Measurements from ENCODE around the gene DRICH1. TPM values are rescaled to one million over a fixed set of nuclear protein-coding genes. Genes with fewer than 3 reads are reported as not detected.

The DRICH1 gene
- total and polyA plus RNA-seq, 4 donors = 0.08 to 0.33 TPM; not detected in 2

- no peak for TF ChIP-seq RXRA (IDR thresholded peaks at IDR 0.05)
- no peak for TF ChIP-seq YY1 (IDR thresholded peaks at IDR 0.05)
- TF ChIP-seq ATF3 (IDR thresholded peaks at IDR 0.05) = no peak
- no peak for TF ChIP-seq SP1 (IDR thresholded peaks at IDR 0.05)
- no peak for TF ChIP-seq JUND (IDR thresholded peaks at IDR 0.05)
- TF ChIP-seq FOXA1 (IDR thresholded peaks at IDR 0.05) = no peak
- no peak for TF ChIP-seq ZBTB33 (IDR thresholded peaks at IDR 0.05)
- no peak for TF ChIP-seq REST (IDR thresholded peaks at IDR 0.05)
- TF ChIP-seq GABPA (IDR thresholded peaks at IDR 0.05 in 1 of 2, conservative IDR thresholded peaks at IDR 0.05 in 1 of 2) = no peak
- no peak for TF ChIP-seq MAX (IDR thresholded peaks at IDR 0.05)
- no peak for TF ChIP-seq TAF1 (conservative IDR thresholded peaks at IDR 0.05)
- no peak for TF ChIP-seq HNF4A (conservative IDR thresholded peaks at IDR 0.05)
- no peak for TF ChIP-seq EGR1 (IDR thresholded peaks at IDR 0.05; ENCODE audit: low read depth in 2 of 2)
- 87% methylated on average over 5 of the region's 5 CpGs for WGBS
- Histone ChIP-seq H3K4me3 (ENCODE audit: low read depth in 1 of 3, low read length in 3 of 3) (no peak overlapping the region), H3K36me3 (ENCODE audit: control insufficient read depth in 4 of 4, insufficient read depth in 3 of 4, low read depth in 1 of 4, low read length in 3 of 4) (no peaks in the 10 kb centered on the region), H3K9me3 (ENCODE audit: control insufficient read depth in 4 of 4, low read length in 3 of 4) (no peaks in the 10 kb centered on the region), H3K4me1 (ENCODE audit: control insufficient read depth in 4 of 4, insufficient read depth in 4 of 4, low read length in 3 of 4) (no peaks in the 10 kb centered on the region), H3K27ac (ENCODE audit: low read depth in 1 of 2, low read length in 2 of 2) (no peak overlapping the region), H3K27me3 (ENCODE audit: control insufficient read depth in 4 of 4, insufficient read depth in 4 of 4, low read length in 3 of 4) (no peaks in the 10 kb centered on the region), H3K9ac (ENCODE audit: low read depth in 1 of 2, low read length in 2 of 2) (no peak overlapping the region)
- DNase-seq (ENCODE audit: low spot score) = no peak
Measured at GRCh38 chr22:23579280-23579679, 52.8 kb downstream of the DRICH1 start.

- Histone ChIP-seq H3K9me3 (ENCODE audit: control insufficient read depth in 4 of 4, low read length in 3 of 4) (no peaks in the 10 kb centered on the region), H3K27me3 (ENCODE audit: control insufficient read depth in 4 of 4, insufficient read depth in 4 of 4, low read length in 3 of 4) (no peaks in the 10 kb centered on the region), H3K4me3 (ENCODE audit: low read depth in 1 of 3, low read length in 3 of 3) (no peak overlapping the region), H3K36me3 (ENCODE audit: control insufficient read depth in 4 of 4, insufficient read depth in 3 of 4, low read depth in 1 of 4, low read length in 3 of 4) (no peaks in the 10 kb centered on the region), H3K9ac (ENCODE audit: low read depth in 1 of 2, low read length in 2 of 2) (no peak overlapping the region), H3K27ac (ENCODE audit: low read depth in 1 of 2, low read length in 2 of 2) (no peak overlapping the region), H3K4me1 (ENCODE audit: control insufficient read depth in 4 of 4, insufficient read depth in 4 of 4, low read length in 3 of 4) (no peaks in the 10 kb centered on the region)
- WGBS = 75% methylated on average over 11 of the region's 11 CpGs
- no peak for DNase-seq (ENCODE audit: low spot score)
- TF ChIP-seq EGR1 (IDR thresholded peaks at IDR 0.05; ENCODE audit: low read depth in 2 of 2) (no peak), ZBTB33 (IDR thresholded peaks at IDR 0.05) (no peak), RXRA (IDR thresholded peaks at IDR 0.05) (no peak), TAF1 (conservative IDR thresholded peaks at IDR 0.05) (no peak), FOXA2 (IDR thresholded peaks at IDR 0.05) (no peak), GABPA (IDR thresholded peaks at IDR 0.05 in 1 of 2, conservative IDR thresholded peaks at IDR 0.05 in 1 of 2) (no peak), MAX (IDR thresholded peaks at IDR 0.05) (no peak), HNF4A (conservative IDR thresholded peaks at IDR 0.05) (no peak), JUND (IDR thresholded peaks at IDR 0.05) (no peak), YY1 (IDR thresholded peaks at IDR 0.05) (no peak), HNF4G (IDR thresholded peaks at IDR 0.05) (no peak), SP1 (IDR thresholded peaks at IDR 0.05) (no peak), NR2F2 (IDR thresholded peaks at IDR 0.05) (no peak), REST (IDR thresholded peaks at IDR 0.05) (no peak), FOXA1 (IDR thresholded peaks at IDR 0.05) (no peak), CTCF (IDR thresholded peaks at IDR 0.05; ENCODE audit: low read depth, low read length, missing input control) (no peak)
Measured at GRCh38 chr22:23578306-23578705, 53.8 kb downstream of the DRICH1 start.
